Keratinocyte (primary cell): ENCODE data around the gene MAGI1. TPM values are rescaled to one million over a fixed set of nuclear protein-coding genes. Genes with fewer than 3 reads are reported as not detected.

Experiments
- DNase-seq: peaks from one replicate; pipeline ENCODE4 v3.0.0-alpha.2; 2011; ENCODE audit warnings: low read depth, missing footprints, low spot score
- FAIRE-seq: peaks from 2 replicates; lab custom pipeline; 2011; peaks lifted over from hg19 to GRCh38; lab: Jason Lieb, UNC
- H2AFZ ChIP-seq: 2 replicates; pipeline ENCODE4 v1.6.0; 2012; ENCODE audit warnings: low read length, control low read depth, inconsistent platforms; ENCODE audit not compliant: control insufficient read depth
- H3K27ac ChIP-seq: 2 replicates; pipeline ENCODE4 v1.5.1; 2011; ENCODE audit warnings: low read length; ENCODE audit not compliant: control insufficient read depth, insufficient read depth
- H3K27me3 ChIP-seq: 3 replicates; pipeline ENCODE4 v1.6.0; 2011; ENCODE audit warnings: low read length; ENCODE audit not compliant: control insufficient read depth, insufficient read depth; ENCODE audit errors: extremely low read depth
- H3K36me3 ChIP-seq, 2 experiments: 2 replicates in 1 of 2; 3 replicates in 1 of 2; pipeline ENCODE4 v1.5.1; 2011; ENCODE audit warnings: low read length in 2 of 2, mild to moderate bottlenecking in 1 of 2; ENCODE audit not compliant: control insufficient read depth in 2 of 2, insufficient read depth in 2 of 2; ENCODE audit errors: extremely low read depth in 1 of 2
- H3K4me1 ChIP-seq: 3 replicates; pipeline ENCODE4 v1.5.1; 2011; ENCODE audit warnings: low read length; ENCODE audit not compliant: control insufficient read depth, insufficient read depth; ENCODE audit errors: extremely low read depth
- H3K4me2 ChIP-seq: 3 replicates; pipeline ENCODE4 v1.6.0; 2011; ENCODE audit warnings: low read depth, low read length; ENCODE audit not compliant: control insufficient read depth, insufficient read depth; ENCODE audit errors: extremely low read depth
- H3K4me3 ChIP-seq, 3 experiments: fragments of 200-600 bp in 1 of 3; sonication (generic) in 1 of 3; 2 replicates in 2 of 3; 3 replicates in 1 of 3; pipeline ENCODE4 v1.5.1; 2011 to 2016; ENCODE audit warnings: low read length in 3 of 3, mild to moderate bottlenecking in 3 of 3, control low read depth in 2 of 3, inconsistent platforms in 1 of 3, low read depth in 1 of 3, mixed read lengths in 1 of 3, mixed run types in 1 of 3, moderate library complexity in 1 of 3; ENCODE audit not compliant: control insufficient read depth in 2 of 3, insufficient read depth in 2 of 3; ENCODE audit errors: extremely low read depth in 1 of 3
- H3K79me2 ChIP-seq: 2 replicates; pipeline ENCODE4 v1.6.0; 2012; ENCODE audit warnings: low read length; ENCODE audit not compliant: control insufficient read depth, insufficient read depth
- H3K9ac ChIP-seq: 3 replicates; pipeline ENCODE4 v1.6.0; 2011; ENCODE audit warnings: low read length; ENCODE audit not compliant: control insufficient read depth, insufficient read depth; ENCODE audit errors: extremely low read depth
- H3K9me1 ChIP-seq: 3 replicates; pipeline ENCODE4 v1.6.0; 2011; ENCODE audit warnings: low read length; ENCODE audit not compliant: control insufficient read depth, insufficient read depth; ENCODE audit errors: extremely low read depth
- H3K9me3 ChIP-seq: 2 replicates; pipeline ENCODE4 v1.5.1; 2012; ENCODE audit warnings: low read depth, low read length; ENCODE audit not compliant: control insufficient read depth
- H4K20me1 ChIP-seq: 3 replicates; pipeline ENCODE4 v1.6.0; 2011; ENCODE audit warnings: low read length; ENCODE audit not compliant: control insufficient read depth, insufficient read depth; ENCODE audit errors: extremely low read depth
- CTCF ChIP-seq, 3 experiments: IDR thresholded peaks in 1 of 3; conservative IDR thresholded peaks in 1 of 3; optimal IDR thresholded peaks in 1 of 3; 2 replicates in 2 of 3; 3 replicates in 1 of 3; pipeline versions ENCODE3 to v1.5.1; 2011; ENCODE audit warnings: low read length in 3 of 3, mild to moderate bottlenecking in 3 of 3, moderate library complexity in 2 of 3, control low read depth in 1 of 3, inconsistent platforms in 1 of 3; ENCODE audit not compliant: insufficient read depth in 2 of 3; ENCODE audit errors: extremely low read depth in 1 of 3
- EZH2 ChIP-seq: IDR thresholded peaks from one replicate; pipeline ENCODE4 v1.6.1; 2012; ENCODE audit warnings: inconsistent platforms, mild to moderate bottlenecking, low read length, moderate library complexity
- dilution Hi-C: fragments of 300-500 bp; cut with MboI; formaldehyde crosslinking; loops from one replicate; pipeline ENCODE4 v1.7.0; 2020; ENCODE audit warnings: low sequenced_read_pairs; ENCODE audit not compliant: extremely low pct_ligation_motif_present
- polyA plus RNA-seq, 5 experiments: library from polyadenylated mRNA; depleted of rRNA in 3 of 5; stranded (reverse) in 3 of 5; stranded (forward) in 1 of 5; unstranded in 1 of 5; fragments of >200 nt; gene quantifications; 1 replicate in 1 of 5; 2 replicates in 3 of 5; 3 replicates in 1 of 5; pipeline versions ENCODE4 v1.2.1 to v1.2.3, GENCODE V29; 2011 to 2012; ENCODE audit warnings: missing spikeins in 2 of 5, low read depth in 1 of 5, low replicate concordance in 1 of 5

The MAGI1 gene
- polyA plus RNA-seq, 1 donor (not counting 4 experiments of a cell fraction or from before 2014, with no cell fraction given), result 10.9 TPM

GRCh38 chr3:65904016-65904415 lies 134.7 kb downstream of the MAGI1 start:
- Histone ChIP-seq H3K27ac (no peak overlapping the region), H3K36me3 (no peaks in the 10 kb centered on the region), H3K9me1 (no peaks in the 10 kb centered on the region), H3K4me3 (no peak overlapping the region), H3K9me3 (no peaks in the 10 kb centered on the region), H3K4me1 (peaks cover 24% of the 10 kb centered on the region), H3K9ac (no peak overlapping the region), H3K27me3 (no peaks in the 10 kb centered on the region), H3K79me2 (peaks cover 5% of the 10 kb centered on the region), H3K4me2 (no peak overlapping the region), H4K20me1 (no peaks in the 10 kb centered on the region), H2AFZ (no peak overlapping the region)
- dilution Hi-C loops, result no loop called here
- TF ChIP-seq CTCF (optimal IDR thresholded peaks at IDR 0.05 in 1 of 3, IDR thresholded peaks at IDR 0.05 in 1 of 3, conservative IDR thresholded peaks at IDR 0.05 in 1 of 3; ENCODE audit: extremely low read depth in 1 of 3, insufficient read depth in 2 of 3, low read length in 3 of 3) (no peak), EZH2 (no peak)
- no peak for FAIRE-seq
- no peak for DNase-seq

- peak overlapping the region; percentile 99 for H3K4me2 ChIP-seq
- no peaks in the 10 kb centered on the region for H3K36me3 ChIP-seq
- H3K79me2 ChIP-seq, result peaks cover 5% of the 10 kb centered on the region
- dilution Hi-C loops, result no loop called here
- H4K20me1 ChIP-seq, result no peaks in the 10 kb centered on the region
- TF ChIP-seq EZH2 (no peak), CTCF (optimal IDR thresholded peaks at IDR 0.05 in 1 of 3, IDR thresholded peaks at IDR 0.05 in 1 of 3, conservative IDR thresholded peaks at IDR 0.05 in 1 of 3; ENCODE audit: extremely low read depth in 1 of 3, insufficient read depth in 2 of 3, low read length in 3 of 3) (no peak)
- H3K9me3 ChIP-seq, result no peaks in the 10 kb centered on the region
- H3K9me1 ChIP-seq, result no peaks in the 10 kb centered on the region
- H3K9ac ChIP-seq, result peak overlapping the region; percentile 81
- peak; percentile 36 for DNase-seq
- peak overlapping the region; percentile 30 to 80 (median 69) for H3K4me3 ChIP-seq
- peaks cover 24% of the 10 kb centered on the region for H3K4me1 ChIP-seq
- H3K27me3 ChIP-seq, result no peaks in the 10 kb centered on the region
- H3K27ac ChIP-seq, result peak overlapping the region; percentile 89
- peak overlapping the region; percentile 86 for H2AFZ ChIP-seq
- peak; percentile 96 for FAIRE-seq
Observed at GRCh38 chr3:65902304-65902793, 136.4 kb downstream of the MAGI1 start.
